Adrenal gland (tissue), 5 donors: ENCODE results near the gene BIK.

Experiments
- CTCF ChIP-seq, 6 experiments: fragments of 450-650 bp in 4 of 6; fragments of 200-600 bp in 2 of 6; sonication (generic) in 1 of 6; IDR thresholded peaks; 1 replicate in 5 of 6; 2 replicates in 1 of 6; pipeline versions ENCODE4 v1.5.1 to v1.8.0; 2016 to 2021; ENCODE audit warnings: antibody characterized with exemption in 6 of 6, mild to moderate bottlenecking in 2 of 6, moderate library complexity in 1 of 6
- POLR2A ChIP-seq, 2 donors: fragments of 450-650 bp; IDR thresholded peaks; one replicate each; pipeline ENCODE4 v1.6.1; 2017; ENCODE audit warnings: antibody characterized with exemption in 2 of 2, mild to moderate bottlenecking in 2 of 2, moderate library complexity in 1 of 2
- donor health status: DM: no; HTN: no; CAD: no.

GRCh38 chr22:43154887-43155536 is 44.5 kb downstream of the BIK start:
- TF ChIP-seq CTCF (IDR thresholded peaks at IDR 0.05) (no peak), POLR2A (IDR thresholded peaks at IDR 0.05) (no peak)
